HG03469 (cell line): ENCODE measurements around the gene TMIGD1.

ENCODE experiments used
- ATAC-seq: cut with Tn5 transposase; IDR thresholded peaks from one replicate; pipeline ENCODE4 v1.9.1; 2021; ENCODE audit warnings: mild to moderate bottlenecking, moderate library complexity, moderate number of reproducible peaks; ENCODE audit not compliant: unreplicated experiment

Gene TMIGD1

GRCh38 chr17:30290696-30291542 is 42.9 kb downstream of the TMIGD1 start:
- no peak for ATAC-seq

- ATAC-seq = no peak
These were observed 43.8 kb downstream of the TMIGD1 start for GRCh38 chr17:30290077-30290476.

GRCh38 chr17:30279156-30279555 is 54.7 kb downstream of the TMIGD1 start:
- no peak for ATAC-seq

GRCh38 chr17:30278032-30278431 is 55.8 kb downstream of the TMIGD1 start:
- no peak for ATAC-seq

- no peak for ATAC-seq
These were observed 57.9 kb downstream of the TMIGD1 start for GRCh38 chr17:30275911-30276310.

GRCh38 chr17:30274887-30275286 is 59.0 kb downstream of the TMIGD1 start:
- ATAC-seq = no peak

- no peak for ATAC-seq
These were observed 60.5 kb downstream of the TMIGD1 start for GRCh38 chr17:30273373-30273772.

GRCh38 chr17:30271102-30271501 is 62.8 kb downstream of the TMIGD1 start:
- no peak for ATAC-seq

- ATAC-seq = no peak
These were observed 66.2 kb downstream of the TMIGD1 start for GRCh38 chr17:30267625-30268024.
